Trophoblast cell (in vitro differentiated cells and primary cell): ENCODE results near the gene NBDY.

ENCODE experiments used
- DNase-seq, 2 donors: peaks; one replicate each; pipeline ENCODE4 v3.0.0-alpha.2; 2016
- H2AFZ ChIP-seq: 2 replicates; pipeline ENCODE4 v1.6.1; 2013; ENCODE audit warnings: low read length, moderate library complexity, mild to moderate bottlenecking; ENCODE audit not compliant: insufficient read depth, poor library complexity
- H2AK5ac ChIP-seq: 2 replicates; pipeline ENCODE4 v1.6.1; 2013; ENCODE audit warnings: mild to moderate bottlenecking, low read length
- H2BK120ac ChIP-seq: 2 replicates; pipeline ENCODE4 v1.6.1; 2013; ENCODE audit warnings: low read length, mild to moderate bottlenecking, moderate library complexity; ENCODE audit not compliant: insufficient read depth, poor library complexity
- H2BK12ac ChIP-seq: 2 replicates; pipeline ENCODE4 v1.6.1; 2013; ENCODE audit warnings: mild to moderate bottlenecking, low read length, moderate library complexity
- H2BK5ac ChIP-seq: 2 replicates; pipeline ENCODE4 v1.6.1; 2013; ENCODE audit warnings: low read length, low read depth, moderate library complexity, mild to moderate bottlenecking; ENCODE audit not compliant: poor library complexity
- H3K14ac ChIP-seq: 2 replicates; pipeline ENCODE4 v1.6.1; 2013; ENCODE audit warnings: mild to moderate bottlenecking, low read length
- H3K18ac ChIP-seq: 2 replicates; pipeline ENCODE4 v1.6.1; 2013; ENCODE audit warnings: mild to moderate bottlenecking, low read length
- H3K23ac ChIP-seq: 2 replicates; pipeline ENCODE4 v1.6.1; 2013; ENCODE audit warnings: low read length
- H3K27ac ChIP-seq: 2 replicates; pipeline ENCODE4 v1.5.1; 2013; ENCODE audit warnings: low read depth, mild to moderate bottlenecking, inconsistent platforms, low read length, moderate library complexity
- H3K27me3 ChIP-seq: 2 replicates; pipeline ENCODE4 v1.6.1; 2013; ENCODE audit warnings: inconsistent platforms, mild to moderate bottlenecking, low read length, moderate library complexity; ENCODE audit not compliant: insufficient read depth
- H3K36me3 ChIP-seq, 2 experiments: 1 replicate in 1 of 2; 2 replicates in 1 of 2; pipeline ENCODE4 v1.6.1; 2013; ENCODE audit warnings: low read length in 2 of 2, mild to moderate bottlenecking in 2 of 2, moderate library complexity in 1 of 2; ENCODE audit not compliant: insufficient read depth in 2 of 2, control insufficient read depth in 1 of 2
- H3K4ac ChIP-seq: 2 replicates; pipeline ENCODE4 v1.6.1; 2013; ENCODE audit warnings: low read depth, mild to moderate bottlenecking, low read length, moderate library complexity
- H3K4me1 ChIP-seq, 2 experiments: 1 replicate in 1 of 2; 2 replicates in 1 of 2; pipeline ENCODE4 v1.6.1; 2013; ENCODE audit warnings: low read length in 2 of 2, mild to moderate bottlenecking in 2 of 2, moderate library complexity in 1 of 2; ENCODE audit not compliant: insufficient read depth in 2 of 2, control insufficient read depth in 1 of 2
- H3K4me2 ChIP-seq: 2 replicates; pipeline ENCODE4 v1.6.1; 2013; ENCODE audit warnings: inconsistent platforms, mild to moderate bottlenecking, low read length, moderate library complexity
- H3K4me3 ChIP-seq: 2 replicates; pipeline ENCODE4 v1.5.1; 2013; ENCODE audit warnings: mild to moderate bottlenecking, low read depth, low read length, inconsistent platforms
- H3K79me1 ChIP-seq: one replicate; pipeline ENCODE4 v1.6.1; 2013; ENCODE audit warnings: low read length
- H3K79me2 ChIP-seq: 2 replicates; pipeline ENCODE4 v1.6.1; 2013; ENCODE audit warnings: low read length, mild to moderate bottlenecking; ENCODE audit not compliant: control insufficient read depth, insufficient read depth, poor library complexity
- H3K9ac ChIP-seq: 2 replicates; pipeline ENCODE4 v1.6.1; 2013; ENCODE audit warnings: mild to moderate bottlenecking, low read length
- H3K9me3 ChIP-seq: 2 replicates; pipeline ENCODE4 v1.6.1; 2013; ENCODE audit warnings: low read depth, mild to moderate bottlenecking, control low read depth, inconsistent platforms, low read length; ENCODE audit not compliant: insufficient read depth
- H4K12ac ChIP-seq: 2 replicates; pipeline ENCODE4 v1.6.1; 2013; ENCODE audit warnings: low read depth, mild to moderate bottlenecking, low read length, moderate library complexity
- H4K8ac ChIP-seq: 2 replicates; pipeline ENCODE4 v1.6.1; 2013; ENCODE audit warnings: low read depth, mild to moderate bottlenecking, low read length, moderate library complexity
- H4K91ac ChIP-seq: one replicate; pipeline ENCODE4 v1.6.1; 2013; ENCODE audit warnings: low read depth, mild to moderate bottlenecking, low read length, moderate library complexity
- WGBS: extraction: QIAGEN DNeasy Blood & Tissue Kit; methylation state at CpG from one replicate; pipeline ENCODE4 v1.1.7; 2013; ENCODE audit warnings: missing lambda C conversion rate; ENCODE audit not compliant: insufficient read length, insufficient coverage; ENCODE audit errors: extremely low coverage; 5-methylcytosine and 5-hydroxymethylcytosine counted together

The NBDY gene

DNA sequence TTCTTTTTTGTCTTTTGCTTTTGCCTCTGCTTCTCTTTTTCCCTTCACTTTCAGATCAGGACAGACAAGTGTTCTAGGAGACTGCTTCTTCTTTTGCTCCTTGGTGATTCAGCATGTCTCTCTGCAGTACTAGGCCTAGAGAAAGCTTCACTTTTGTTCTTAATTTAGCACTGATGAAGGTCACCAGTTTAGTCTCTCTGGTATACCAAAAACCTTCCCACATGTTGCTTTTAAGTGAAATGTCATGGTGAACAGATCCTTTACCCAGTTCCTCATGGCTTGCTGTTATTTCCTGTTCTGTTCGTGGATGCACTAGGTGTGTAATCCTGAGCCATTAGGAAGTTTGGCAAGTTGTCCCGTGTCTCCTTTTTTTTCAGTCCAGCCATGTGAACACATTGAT, 53.3 kb downstream of the NBDY start:
- H3K36me3 ChIP-seq = peaks cover 4 to 14% of the 10 kb centered on the region in 2 experiments
- H3K14ac ChIP-seq = peak overlapping the region; percentile 30
- H2BK12ac ChIP-seq = no peak overlapping the region
- no peak overlapping the region for H3K4me2 ChIP-seq
- no peak overlapping the region for H3K4ac ChIP-seq
- H3K9me3 ChIP-seq = no peaks in the 10 kb centered on the region
- peaks cover 2% of the 10 kb centered on the region for H3K79me2 ChIP-seq
- peaks cover 15 to 16% of the 10 kb centered on the region in 2 experiments for H3K4me1 ChIP-seq
- H4K91ac ChIP-seq = no peak overlapping the region
- H3K18ac ChIP-seq = peak overlapping the region; percentile 59
- no peak overlapping the region for H4K8ac ChIP-seq
- H4K12ac ChIP-seq = no peak overlapping the region
- H2AK5ac ChIP-seq = no peak overlapping the region
- H3K79me1 ChIP-seq = peaks cover 4% of the 10 kb centered on the region
- H2BK120ac ChIP-seq = no peak overlapping the region
- H3K23ac ChIP-seq = no peak overlapping the region
- no peak overlapping the region for H2AFZ ChIP-seq
- no peak overlapping the region for H3K4me3 ChIP-seq
- DNase-seq = no peak
- no peak overlapping the region for H3K27ac ChIP-seq
- no peak overlapping the region for H3K9ac ChIP-seq
- WGBS = no CpG with 5 or more reads among the region's 2 CpGs
- H3K27me3 ChIP-seq = no peaks in the 10 kb centered on the region
- H2BK5ac ChIP-seq = no peak overlapping the region

DNA sequence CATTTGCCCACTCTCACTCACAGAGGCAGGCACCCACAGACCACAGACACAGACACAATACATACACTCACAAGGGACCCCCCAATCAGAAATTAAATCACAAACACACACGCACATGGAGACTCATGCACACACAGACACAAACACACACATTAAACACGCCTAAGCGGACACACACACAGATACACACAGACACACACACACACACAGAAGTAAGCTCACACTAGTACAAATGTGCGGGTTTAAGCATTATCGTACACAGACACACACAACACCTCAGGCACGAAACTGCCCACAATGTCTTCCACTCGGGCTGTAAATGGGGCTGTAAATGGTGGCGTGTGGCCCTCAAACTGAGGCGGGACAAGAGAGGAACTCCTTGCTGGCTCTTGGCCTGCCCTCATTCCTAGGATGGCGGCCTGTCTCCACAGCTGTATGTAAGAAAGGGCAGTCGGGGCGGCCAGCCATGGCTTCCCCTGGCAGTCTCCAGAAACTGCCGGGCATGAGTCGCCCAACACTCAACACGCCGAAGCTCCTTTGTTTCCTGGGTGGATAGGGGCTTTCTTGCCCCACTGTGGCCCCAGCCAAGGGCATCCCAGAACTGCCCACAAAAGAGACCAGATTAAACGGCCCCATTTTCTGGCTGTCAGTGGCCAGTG, 53.9 kb downstream of the NBDY start:
- H3K4me3 ChIP-seq = no peak overlapping the region
- WGBS = no CpG with 5 or more reads among the region's 17 CpGs

DNA sequence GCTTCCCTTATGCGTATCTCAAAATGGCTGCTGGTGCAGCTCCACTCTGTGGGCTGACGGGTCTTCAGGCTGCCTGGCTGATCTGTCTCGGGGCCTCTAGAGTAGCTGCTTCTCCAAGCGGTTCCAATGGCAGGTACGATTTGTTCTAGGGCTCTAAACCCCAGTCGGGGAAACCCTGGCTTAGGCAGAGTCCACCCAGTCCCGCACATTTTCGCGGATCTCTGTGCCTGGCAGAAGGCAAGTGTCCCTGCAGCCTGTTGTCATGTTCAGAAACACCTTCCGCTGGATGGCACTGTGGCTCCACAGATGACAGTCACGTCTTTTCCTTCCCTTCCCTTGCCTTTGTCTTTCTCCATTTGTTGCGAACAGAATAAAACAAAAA, 54.4 kb downstream of the NBDY start:
- Histone ChIP-seq H3K36me3 (peaks cover 7 to 17% of the 10 kb centered on the region in 2 experiments), H4K12ac (peak overlapping the region; percentile 30), H3K27me3 (no peaks in the 10 kb centered on the region), H3K4me2 (no peak overlapping the region), H3K4me3 (no peak overlapping the region), H4K91ac (peak overlapping the region; percentile 14), H2BK5ac (no peak overlapping the region), H3K4me1 (peaks cover 15 to 16% of the 10 kb centered on the region in 2 experiments), H3K14ac (peak overlapping the region; percentile 51), H3K9ac (no peak overlapping the region), H3K18ac (peak overlapping the region; percentile 53), H2BK12ac (no peak overlapping the region), H3K23ac (no peak overlapping the region), H2AK5ac (no peak overlapping the region), H3K79me2 (peaks cover 2% of the 10 kb centered on the region), H3K4ac (no peak overlapping the region), H4K8ac (no peak overlapping the region), H2AFZ (no peak overlapping the region), H3K27ac (peak overlapping the region; percentile 17), H2BK120ac (no peak overlapping the region), H3K79me1 (peaks cover 4% of the 10 kb centered on the region), H3K9me3 (no peaks in the 10 kb centered on the region)
- WGBS = no CpG with 5 or more reads among the region's 12 CpGs
- peak; percentile 66 to 92 for DNase-seq

More for the DNA sequence above, 53.9 kb downstream of the NBDY start:
- no peak overlapping the region for H4K8ac ChIP-seq
- H2AFZ ChIP-seq = no peak overlapping the region
- H3K4me1 ChIP-seq = peaks cover 15 to 16% of the 10 kb centered on the region in 2 experiments
- peaks cover 7 to 14% of the 10 kb centered on the region in 2 experiments for H3K36me3 ChIP-seq
- H2BK5ac ChIP-seq = peak overlapping the region; percentile 40
- peaks cover 4% of the 10 kb centered on the region for H3K79me1 ChIP-seq
- no peak overlapping the region for H2BK120ac ChIP-seq
- H3K27me3 ChIP-seq = no peaks in the 10 kb centered on the region
- H3K79me2 ChIP-seq = peaks cover 2% of the 10 kb centered on the region
- no peak overlapping the region for H3K9ac ChIP-seq
- no peaks in the 10 kb centered on the region for H3K9me3 ChIP-seq
- H3K23ac ChIP-seq = no peak overlapping the region
- no peak overlapping the region for H3K4me2 ChIP-seq
- H2AK5ac ChIP-seq = no peak overlapping the region
- H3K14ac ChIP-seq = peak overlapping the region; percentile 30
- peak overlapping the region; percentile 59 for H3K18ac ChIP-seq
- H3K27ac ChIP-seq = no peak overlapping the region
- H4K12ac ChIP-seq = peak overlapping the region; percentile 30
- H4K91ac ChIP-seq = peak overlapping the region; percentile 37
- no peak overlapping the region for H3K4ac ChIP-seq
- peak overlapping the region; percentile 40 for H2BK12ac ChIP-seq
- DNase-seq = peak in 1 of 2 donors; percentile 35

DNA sequence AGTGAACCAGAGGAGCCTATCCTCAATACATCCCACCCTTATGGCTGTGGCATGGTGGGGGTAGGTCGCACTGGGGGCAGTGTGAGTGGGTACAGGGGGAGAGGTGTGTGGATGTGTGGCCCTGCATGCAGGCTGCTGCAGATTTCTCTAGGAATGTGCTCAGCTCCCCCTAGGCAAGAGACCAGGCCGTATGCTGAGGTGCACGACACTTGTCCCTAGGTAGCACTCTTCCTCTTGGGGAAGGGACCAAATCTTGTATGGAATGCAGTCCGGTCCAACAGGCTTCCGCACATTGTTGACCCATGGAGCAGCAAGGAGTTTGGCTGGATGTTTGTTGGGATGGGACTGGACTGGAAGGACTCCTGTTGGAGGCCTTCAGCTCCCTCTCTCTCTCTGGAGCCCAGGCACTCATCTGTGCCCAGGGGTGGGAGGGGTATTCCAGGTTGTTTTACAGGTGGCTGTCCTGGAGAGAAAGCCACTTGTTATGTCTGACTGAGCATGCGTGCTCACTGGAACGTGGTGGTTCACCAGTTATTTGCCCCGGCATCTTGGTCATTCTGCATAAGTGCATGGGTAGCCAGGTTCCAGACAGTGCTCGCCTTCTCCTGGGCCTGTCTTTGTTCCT, 55.1 kb downstream of the NBDY start:
- Histone ChIP-seq H3K27ac (peak overlapping the region; percentile 17), H2AK5ac (peak overlapping the region; percentile 46), H3K9ac (no peak overlapping the region), H2BK120ac (peak overlapping the region; percentile 43), H3K36me3 (peaks cover 11 to 21% of the 10 kb centered on the region in 2 experiments), H3K79me1 (peaks cover 4% of the 10 kb centered on the region), H3K4me3 (no peak overlapping the region), H3K79me2 (peaks cover 2% of the 10 kb centered on the region), H2BK5ac (peak overlapping the region; percentile 40), H3K14ac (peak overlapping the region; percentile 51), H3K18ac (peak overlapping the region; percentile 59), H3K9me3 (no peaks in the 10 kb centered on the region), H3K23ac (no peak overlapping the region), H4K91ac (peak overlapping the region; percentile 14), H3K4ac (peak overlapping the region; percentile 55), H4K8ac (no peak overlapping the region), H4K12ac (peak overlapping the region; percentile 70), H3K27me3 (no peaks in the 10 kb centered on the region), H3K4me2 (no peak overlapping the region), H2BK12ac (no peak overlapping the region), H2AFZ (no peak overlapping the region), H3K4me1 (peaks cover 15 to 16% of the 10 kb centered on the region in 2 experiments)
- DNase-seq = peak; percentile 61 to 79
- WGBS = no CpG with 5 or more reads among the region's 9 CpGs
